Cardiac septum (tissue), 1 donor: ENCODE data around the gene ARHGAP25. TPM values are rescaled to one million over a fixed set of nuclear protein-coding genes. Genes with fewer than 3 reads are reported as not detected.

Source experiments
- DNase-seq: peaks from one replicate; pipeline ENCODE4 v3.0.0-alpha.2; 2020; ENCODE audit warnings: low spot score
- intact Hi-C: fragments of 100-400 bp; cut with DNase I; formaldehyde crosslinking; loops from one replicate; pipeline ENCODE4 v1.14.0; 2022
- total RNA-seq: library from RNA; stranded (reverse); fragmentation: NEBNext Ultra II Directional; extraction: Animal tissue kit (Norgen Biotek cat#: 25700); gene quantifications from one replicate; pipeline ENCODE4 v1.2.1, GENCODE V29; 2021
- donor health status: DM: no; HTN: no; CAD: no.

ARHGAP25 gene
- total RNA-seq, 1 donor from 2014 or later: 5.2 TPM

DNA sequence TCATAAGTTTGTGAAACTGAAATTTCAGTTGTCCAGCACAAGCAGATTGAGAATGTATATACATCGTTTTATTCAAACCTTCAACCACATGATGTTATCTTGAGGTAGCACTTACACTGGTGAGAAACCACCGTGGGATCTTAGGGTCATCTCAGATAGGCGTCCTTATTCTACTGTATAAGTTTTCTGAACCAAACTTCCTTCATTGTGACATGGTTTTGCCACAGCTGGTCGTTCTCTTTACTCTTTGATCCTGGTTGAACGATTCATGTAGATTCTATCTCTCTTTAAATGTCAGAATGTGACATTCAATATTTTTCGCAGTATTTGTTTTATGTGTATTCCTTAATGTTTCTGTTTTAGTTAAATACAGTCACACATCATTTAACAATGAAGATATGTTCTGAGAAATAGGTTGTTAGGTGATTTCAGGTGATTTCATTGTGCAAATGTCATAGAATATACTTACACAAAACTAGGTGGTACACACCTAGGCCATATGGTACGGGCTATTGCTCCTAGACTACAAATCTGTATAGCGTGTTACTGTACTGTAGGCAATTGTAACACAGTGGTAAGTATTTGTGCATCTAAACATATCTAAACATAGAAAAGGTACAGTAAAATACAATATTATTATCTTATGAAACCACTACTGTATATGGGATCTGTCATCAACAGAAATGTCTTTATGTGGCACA lies 17.9 kb upstream of the ARHGAP25 start:
- intact Hi-C loops: loop anchor here (5.0 to 10.0 kb wide), 2 partner anchors 191 to 252 kb away; partner anchors contain the start of genes APLF and FBXO48
- DNase-seq: no peak

DNA sequence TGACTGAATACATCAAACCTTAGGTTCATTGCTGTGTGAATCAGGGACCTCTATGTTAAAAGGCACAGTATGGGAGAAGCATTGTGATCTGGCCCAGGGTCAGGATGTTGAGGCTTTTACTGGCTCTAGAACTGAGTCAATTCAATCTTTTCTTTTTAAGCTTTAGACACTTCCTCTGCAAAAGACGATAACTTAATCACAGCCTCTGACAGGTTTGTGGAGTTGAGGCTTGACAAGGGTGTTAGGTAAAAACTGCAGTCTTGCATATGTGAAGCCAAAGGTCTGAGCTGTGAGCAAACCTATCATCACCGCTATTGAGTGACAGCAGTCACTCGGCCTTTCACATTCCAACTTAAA lies 17.3 kb upstream of the ARHGAP25 start:
- intact Hi-C loops: loop anchor here (5.0 to 10.0 kb wide), 2 partner anchors 190 to 252 kb away; partner anchors contain the start of genes APLF and FBXO48

DNA sequence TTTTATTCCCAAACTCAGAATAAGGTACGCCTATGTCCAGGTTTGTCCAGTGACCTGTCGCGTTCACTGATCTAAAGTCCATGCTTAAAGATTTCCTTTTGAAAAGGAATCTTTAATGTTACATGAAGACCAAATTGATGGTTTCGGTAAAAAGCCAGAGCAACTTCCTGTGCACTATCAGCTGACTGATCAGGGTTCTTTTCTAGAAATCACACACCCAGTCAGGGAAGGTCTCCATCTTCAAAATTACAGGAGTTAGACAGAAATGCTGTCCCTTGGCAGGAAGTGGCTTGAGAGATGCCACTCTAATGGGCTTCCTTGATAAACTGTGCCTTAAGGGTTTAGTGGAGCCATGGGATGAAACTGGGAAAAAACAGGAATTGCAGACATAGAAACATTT lies 14.7 kb upstream of the ARHGAP25 start:
- DNase-seq: no peak
- intact Hi-C loops: loop anchor here (5.0 to 10.0 kb wide), 2 partner anchors 187 to 255 kb away; partner anchors contain the start of genes APLF and FBXO48

More for the DNA sequence above, 17.3 kb upstream of the ARHGAP25 start:
- no peak for DNase-seq

DNA sequence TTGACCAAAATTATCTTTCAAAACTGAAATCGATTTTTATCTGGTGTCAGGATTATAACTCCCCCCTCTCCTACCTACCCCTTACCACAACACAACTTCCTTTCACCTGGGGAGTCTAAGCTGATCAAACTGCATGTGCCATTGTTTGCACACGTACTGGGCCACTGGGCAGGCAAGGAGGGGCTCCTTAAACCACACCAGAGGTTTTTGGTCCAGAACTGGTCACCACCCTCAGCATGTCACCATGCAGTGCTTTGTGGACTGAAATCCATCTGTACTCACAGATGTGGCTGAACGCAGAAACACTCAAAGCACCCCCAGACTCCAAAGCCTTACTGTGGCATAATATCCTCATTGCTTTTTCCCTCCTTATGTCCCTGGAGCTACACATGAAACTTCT lies 13.9 kb upstream of the ARHGAP25 start:
- intact Hi-C loops: no loop called here
- DNase-seq: no peak

DNA sequence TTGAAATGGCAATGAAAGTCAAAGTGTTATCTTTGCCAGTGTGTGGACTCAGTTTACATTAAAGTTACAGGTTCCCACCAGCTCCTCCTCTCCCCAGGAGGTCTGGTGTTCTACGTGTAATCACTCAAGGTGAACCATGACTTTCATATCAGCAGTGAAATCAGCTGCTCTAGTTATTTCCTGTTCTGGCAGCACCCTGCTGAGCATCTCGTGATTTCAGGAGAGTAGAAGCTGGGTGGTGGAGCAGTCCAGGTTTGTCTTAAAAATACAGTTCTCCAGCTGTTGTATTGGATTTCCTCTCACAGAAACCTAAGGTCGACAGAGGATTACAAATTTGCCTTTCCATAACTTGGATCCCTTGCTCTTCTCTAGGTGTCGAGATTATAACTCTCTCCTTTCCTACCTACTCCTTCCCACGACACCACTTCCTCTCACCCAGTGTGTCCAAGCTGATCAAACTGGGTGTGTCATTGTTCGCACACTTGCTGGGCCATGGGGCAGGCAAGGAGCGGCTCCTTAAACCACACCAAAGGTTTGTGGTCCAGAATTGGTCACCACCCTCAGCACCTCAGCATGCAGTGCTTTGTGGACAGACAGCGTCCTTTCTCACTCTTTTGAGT lies 13.0 kb upstream of the ARHGAP25 start:
- DNase-seq: no peak
- intact Hi-C loops: no loop called here

DNA sequence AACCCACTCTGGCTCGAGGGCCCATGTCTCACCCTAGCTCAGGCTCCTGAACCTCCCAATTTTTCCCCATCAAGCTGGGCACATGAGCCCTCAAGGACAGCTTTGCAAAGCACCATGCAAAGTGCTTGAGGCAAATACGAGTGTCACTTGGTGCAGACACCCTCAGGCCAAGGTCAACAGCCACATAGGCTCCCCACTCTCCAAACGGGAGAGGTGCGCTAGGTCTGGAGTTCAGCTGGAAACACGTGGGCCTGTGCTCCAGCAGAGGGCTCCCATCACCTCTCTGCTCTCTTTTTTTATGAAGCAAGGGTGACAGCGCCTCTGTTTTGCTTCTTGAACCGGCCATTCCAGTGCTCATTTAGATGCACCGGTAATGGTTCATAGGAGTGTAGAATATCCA lies 11.9 kb upstream of the ARHGAP25 start:
- intact Hi-C loops: no loop called here

DNA sequence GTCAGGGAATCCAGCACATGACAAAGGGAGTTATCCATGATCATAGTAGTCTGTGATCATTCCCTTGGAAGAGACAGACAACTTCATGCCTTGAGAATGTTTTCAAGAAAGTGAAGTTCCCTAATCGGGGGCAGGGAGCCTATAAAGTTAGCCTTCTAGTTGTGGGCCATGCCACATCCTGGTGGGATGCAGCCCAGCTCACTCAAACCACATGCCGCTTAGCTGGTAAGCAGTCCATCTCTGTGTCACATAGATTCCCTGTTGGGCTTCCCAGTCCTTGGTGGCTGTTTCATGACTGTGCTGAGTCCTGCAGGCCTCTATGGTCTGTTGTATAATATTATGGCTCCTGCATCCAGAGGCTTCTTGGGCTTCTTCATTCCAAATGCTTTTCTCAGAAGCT lies 11.4 kb upstream of the ARHGAP25 start:
- DNase-seq: no peak

More for the DNA sequence above, 11.9 kb upstream of the ARHGAP25 start:
- DNase-seq: no peak

DNA sequence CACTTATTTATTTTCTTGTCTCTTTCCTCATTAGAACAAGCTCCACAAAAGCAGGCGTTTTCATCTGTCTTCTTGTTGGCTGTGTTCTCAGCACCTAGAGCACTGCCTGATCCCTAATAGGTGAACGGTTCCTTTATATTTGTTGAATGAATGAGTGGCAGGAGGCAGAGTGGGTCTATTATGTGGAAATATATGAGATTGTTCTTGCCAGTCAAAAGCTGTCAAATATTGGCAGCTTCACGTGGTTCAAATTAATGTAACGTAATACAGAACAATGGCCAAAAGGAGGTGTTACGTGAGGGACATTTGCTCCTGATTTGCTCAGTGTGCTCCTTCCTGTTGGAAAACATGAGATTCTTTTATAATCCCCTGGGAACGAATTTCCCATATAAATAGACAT lies 8.5 kb upstream of the ARHGAP25 start:
- intact Hi-C loops: no loop called here
- DNase-seq: no peak

More for the DNA sequence above, 11.4 kb upstream of the ARHGAP25 start:
- intact Hi-C loops: no loop called here

DNA sequence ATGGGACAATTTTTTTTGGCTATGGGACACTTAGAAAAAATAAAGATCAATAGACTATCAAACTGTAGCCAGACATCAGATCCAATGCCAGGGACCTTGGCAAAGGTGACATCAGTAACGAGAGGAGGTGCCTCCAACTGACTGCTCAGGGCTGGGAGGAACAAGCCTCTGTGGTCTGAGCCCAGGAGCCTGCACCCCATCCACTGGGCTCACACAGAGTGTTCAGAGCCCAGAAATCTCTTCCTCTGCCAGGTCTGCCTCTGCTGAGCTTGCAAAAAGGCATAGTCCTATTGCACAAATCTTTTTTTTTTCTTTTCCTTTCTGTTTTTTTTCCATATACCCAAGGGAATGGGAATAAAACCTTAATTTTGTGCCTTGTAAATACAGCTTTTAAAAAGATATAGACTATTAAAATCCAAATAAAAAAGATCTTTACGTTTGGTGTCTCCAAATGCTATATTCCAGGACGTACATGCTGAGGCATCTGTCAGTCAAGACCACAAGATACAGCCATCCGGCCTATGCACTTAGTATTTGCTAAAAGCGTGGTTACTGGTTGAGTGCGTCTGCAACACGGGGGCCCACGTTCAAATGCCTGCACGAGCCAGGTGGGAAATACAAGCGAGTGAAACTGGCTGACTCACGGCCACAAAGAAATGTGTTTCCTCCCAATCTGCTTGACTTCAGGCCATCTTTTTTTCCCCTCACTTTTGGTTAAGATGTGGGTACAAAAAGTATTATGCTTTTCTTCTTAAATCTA lies 7.8 kb upstream of the ARHGAP25 start:
- no peak for DNase-seq
- intact Hi-C loops: no loop called here

DNA sequence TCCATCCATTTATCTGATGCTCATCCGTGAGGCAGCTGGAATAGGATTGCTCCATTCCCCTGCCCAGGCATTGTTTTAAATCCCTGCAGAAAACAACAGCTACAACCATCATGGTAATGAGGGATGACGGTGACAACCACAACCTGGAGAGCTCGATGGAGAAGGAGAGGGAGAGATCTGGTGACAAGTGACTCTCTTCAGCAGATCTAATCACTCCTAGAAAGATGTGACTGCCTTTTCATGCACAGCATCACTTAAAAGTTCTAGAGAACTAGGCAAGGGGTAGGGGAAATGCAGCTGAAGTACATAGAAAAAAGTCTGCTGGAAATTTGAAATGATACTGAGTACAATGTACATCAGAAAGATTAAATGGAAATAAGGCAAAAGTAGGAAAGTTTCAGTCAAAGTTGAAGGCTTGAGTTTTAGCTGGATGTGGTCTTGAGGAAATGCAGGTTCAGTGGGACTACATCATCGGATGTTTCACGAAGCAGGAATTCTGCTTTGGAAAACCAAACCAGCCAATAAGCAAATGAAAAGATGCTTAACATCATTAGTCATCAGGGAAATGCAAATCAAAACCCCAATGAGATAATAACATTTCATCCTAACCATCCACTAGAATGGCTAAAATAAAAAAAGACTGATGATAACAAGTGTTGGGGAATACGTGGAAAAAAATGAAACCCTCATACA lies 6.8 kb upstream of the ARHGAP25 start:
- DNase-seq: no peak
- intact Hi-C loops: no loop called here

DNA sequence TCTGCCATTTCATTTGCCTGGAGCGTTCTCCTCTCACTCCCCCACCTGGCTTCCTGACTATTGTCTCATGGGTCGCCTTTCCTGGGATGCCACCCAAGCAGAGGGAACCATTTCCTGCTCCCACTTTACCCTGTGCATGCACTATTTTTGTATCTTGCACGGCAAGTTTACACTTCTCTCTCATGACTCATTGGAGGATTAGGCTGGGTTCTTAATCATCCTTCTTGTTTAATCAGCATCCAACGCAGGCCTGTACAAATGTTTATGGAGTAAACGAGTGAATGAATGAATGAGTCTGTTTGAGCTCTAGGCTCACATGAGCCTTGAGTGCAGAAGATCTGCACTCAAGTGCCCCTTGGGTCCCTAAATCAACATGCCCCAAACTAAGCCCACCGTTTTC lies 3.8 kb upstream of the ARHGAP25 start:
- no peak for DNase-seq
- intact Hi-C loops: no loop called here

DNA sequence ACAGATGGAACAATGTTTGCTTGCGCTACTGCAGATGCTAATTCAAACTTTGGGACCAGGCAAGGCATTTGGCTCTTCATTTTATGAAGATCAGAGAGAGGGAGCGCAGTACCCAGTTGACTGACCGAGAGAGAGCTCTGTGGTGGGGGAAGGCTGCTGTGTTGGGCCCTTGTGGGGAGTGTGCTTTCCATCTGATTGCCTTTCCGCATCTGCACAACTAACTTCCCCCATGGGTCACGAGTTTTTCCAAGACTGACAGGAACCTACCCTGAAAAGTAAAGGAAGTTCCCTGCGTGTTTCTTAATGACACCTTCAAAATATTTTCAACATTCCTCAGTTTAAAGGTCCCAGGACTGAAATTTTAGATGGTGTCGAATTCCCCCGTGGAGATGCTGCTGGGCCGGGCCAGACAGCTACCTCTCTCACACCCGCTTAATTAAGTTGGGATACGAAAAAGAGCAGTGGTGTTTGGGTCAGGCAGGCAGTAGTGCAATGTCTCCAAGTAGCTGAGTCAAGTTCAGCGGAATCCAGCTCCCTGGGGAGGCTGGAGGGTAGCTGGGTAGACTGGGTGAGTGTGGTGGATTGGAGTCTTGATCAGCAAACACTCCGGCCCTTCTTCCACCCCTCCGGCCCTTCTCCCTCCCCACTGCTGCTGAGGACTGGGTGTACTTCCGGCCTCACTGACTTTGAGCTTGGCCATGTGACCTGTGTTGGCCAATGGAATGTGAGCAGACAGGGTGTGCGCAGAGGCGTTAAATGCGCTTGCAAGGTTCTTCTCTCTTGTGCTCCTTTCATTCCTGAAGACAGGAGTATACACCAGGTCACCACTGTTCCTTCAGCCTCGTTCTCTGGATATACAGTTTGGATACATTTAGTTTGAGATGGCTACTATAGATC lies 2.3 kb upstream of the ARHGAP25 start:
- DNase-seq: no peak
- intact Hi-C loops: no loop called here

DNA sequence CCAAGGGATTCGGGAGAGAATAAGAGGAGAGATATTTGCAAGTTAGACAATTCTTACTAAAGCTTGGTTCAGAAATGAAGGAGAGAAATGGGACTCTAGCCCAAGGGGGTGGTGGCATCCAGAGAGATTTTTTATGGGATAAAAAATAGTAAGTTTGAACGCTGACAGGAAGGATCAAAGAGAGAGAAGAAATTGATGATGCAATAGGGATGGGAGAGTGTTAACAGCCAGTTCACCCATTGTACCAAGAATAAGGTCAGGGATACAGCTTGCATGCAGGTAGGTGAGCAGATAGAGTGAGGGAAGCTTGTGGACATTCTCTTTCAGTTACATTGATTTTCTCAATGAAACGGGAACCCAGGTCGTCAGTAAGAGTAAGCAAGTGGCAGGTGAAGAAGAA lies 1.2 kb upstream of the ARHGAP25 start:
- intact Hi-C loops: no loop called here

DNA sequence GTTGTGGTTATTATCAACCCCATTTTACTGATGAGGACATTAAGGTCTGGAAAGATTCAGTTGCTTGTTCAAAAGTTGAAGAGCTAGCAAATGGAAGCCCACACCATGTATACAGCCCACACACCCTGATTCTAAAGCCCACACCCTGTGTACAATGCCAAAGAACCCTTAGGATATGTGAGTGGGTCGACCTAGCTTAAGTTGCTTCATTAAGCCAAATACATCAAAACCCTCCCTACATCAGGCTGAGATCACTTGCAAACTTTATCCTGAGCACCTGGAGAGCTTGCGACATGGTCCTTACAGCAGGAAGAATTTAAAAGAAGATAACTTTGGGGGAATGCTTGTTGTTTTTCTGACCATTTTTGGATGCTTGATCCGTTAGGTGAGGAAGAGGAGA lies 435 bp upstream of the ARHGAP25 start:
- no peak for DNase-seq
- intact Hi-C loops: no loop called here

More for the DNA sequence above, 1.2 kb upstream of the ARHGAP25 start:
- no peak for DNase-seq

DNA sequence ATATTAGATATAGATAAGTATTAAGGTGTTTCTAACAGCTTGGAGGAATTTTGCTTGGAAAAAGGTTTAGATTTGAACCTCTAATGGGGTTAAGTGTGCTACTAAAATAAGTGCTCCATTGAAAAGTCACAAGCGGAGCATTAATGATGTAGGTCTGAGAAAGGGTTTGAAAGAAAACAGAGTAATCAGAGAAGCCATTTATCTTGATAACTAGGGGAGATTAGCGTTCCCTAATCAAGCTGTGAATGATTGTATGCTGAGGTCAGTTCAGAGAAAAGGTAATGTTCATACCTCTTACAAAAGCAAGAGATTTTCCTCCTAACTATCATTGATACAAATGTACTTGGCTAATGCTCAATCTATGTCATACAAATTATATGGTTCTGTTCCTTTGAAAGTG lies 1.5 kb downstream of the ARHGAP25 start:
- no peak for DNase-seq
- intact Hi-C loops: no loop called here

DNA sequence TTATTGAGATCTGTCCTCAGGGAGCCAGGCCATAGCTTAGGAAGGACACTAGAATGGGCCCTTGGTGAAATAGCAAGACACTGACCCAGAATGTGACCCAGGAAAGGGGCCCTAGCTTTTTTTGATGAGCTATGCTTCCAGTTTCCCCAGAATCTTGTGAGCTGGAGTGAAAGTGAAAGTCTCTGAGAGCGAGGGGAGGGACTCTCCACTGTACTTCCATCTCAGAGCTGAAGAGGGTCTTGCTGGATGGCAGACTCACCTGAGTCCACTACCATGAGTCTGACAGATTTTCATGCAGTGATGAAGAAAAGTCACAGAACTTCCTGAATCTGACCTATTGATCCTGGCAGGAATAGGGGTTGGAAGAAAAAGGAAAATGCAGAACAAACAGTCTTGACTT lies 3.1 kb downstream of the ARHGAP25 start:
- no peak for DNase-seq
- intact Hi-C loops: no loop called here

DNA sequence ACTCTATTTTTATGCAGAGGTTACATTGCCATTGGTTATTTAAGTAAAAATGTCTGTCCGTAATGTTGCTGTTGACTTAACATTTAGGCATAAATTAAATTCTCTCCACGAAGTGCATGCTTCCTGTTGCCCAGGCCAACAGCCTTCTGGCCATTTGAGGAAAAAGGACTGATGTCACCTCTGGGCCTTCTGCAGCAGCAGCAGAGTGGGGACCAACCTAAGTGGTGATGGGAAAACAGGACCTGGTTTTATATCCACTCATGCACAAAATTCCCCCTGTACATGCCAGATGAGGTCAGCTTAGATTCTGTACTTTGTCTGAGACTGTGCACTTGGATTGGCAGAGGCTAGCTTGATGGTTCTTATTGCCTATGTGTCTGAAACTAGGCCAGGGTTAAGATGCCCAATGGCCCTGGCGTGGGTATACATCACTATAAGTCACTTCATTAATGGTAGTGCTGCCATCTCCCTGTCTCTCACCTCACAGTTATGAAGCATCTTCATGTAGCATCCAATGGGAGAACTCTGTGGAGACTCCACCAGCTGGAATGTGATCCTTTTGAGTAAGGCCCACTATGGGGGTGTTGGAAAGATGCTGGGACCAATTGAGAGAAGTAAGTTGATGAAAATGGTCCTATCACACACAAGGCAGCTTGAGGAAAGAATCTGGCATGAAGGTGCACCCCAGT lies 4.4 kb downstream of the ARHGAP25 start:
- intact Hi-C loops: no loop called here
- DNase-seq: no peak

DNA sequence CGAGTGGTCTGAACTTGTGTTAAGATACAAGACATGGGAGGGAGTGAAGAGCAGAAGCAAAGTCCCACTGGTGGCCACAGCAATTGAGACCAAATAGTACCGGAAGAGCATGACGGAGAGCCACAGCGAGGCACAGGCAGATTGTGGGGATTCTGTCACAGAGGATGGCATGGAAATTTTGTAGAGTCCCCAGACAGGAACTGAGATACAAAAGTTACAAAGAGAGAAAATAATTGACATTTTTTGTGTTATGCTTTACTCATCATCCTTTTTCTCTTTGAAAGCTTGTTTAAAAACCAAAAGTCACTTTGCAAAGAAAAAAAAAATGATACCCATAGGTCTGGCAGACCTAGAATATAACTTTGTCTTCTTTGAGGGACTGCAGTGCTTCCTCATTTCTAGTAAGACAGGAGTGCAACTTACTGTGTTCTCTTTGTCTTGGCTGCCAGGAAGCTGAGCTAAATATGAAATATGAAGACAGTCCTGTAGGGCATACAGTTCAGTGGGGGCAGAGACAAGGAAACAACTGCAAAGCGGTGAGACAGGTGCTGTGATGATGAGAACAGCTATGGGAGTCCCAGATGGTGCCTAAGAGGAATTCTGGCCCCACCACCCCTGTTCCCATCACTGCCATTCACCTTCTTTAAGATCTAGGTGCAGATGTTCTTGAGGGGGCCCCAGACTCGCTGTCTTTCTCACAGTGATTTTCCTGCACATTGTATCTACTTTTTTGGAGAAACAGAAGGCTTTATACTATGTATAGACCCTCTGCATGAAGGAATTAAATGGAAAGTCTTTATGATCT lies 5.2 kb downstream of the ARHGAP25 start:
- no peak for DNase-seq

More for the DNA sequence above, 5.2 kb downstream of the ARHGAP25 start:
- intact Hi-C loops: no loop called here
